ENCODE measurements around the gene AFF1. TPM values are rescaled to one million over a fixed set of nuclear protein-coding genes. Genes with fewer than 3 reads are reported as not detected.

The AFF1 gene
- total RNA-seq, 1 experiment from 2014 or later: 23.9 TPM

DNA sequence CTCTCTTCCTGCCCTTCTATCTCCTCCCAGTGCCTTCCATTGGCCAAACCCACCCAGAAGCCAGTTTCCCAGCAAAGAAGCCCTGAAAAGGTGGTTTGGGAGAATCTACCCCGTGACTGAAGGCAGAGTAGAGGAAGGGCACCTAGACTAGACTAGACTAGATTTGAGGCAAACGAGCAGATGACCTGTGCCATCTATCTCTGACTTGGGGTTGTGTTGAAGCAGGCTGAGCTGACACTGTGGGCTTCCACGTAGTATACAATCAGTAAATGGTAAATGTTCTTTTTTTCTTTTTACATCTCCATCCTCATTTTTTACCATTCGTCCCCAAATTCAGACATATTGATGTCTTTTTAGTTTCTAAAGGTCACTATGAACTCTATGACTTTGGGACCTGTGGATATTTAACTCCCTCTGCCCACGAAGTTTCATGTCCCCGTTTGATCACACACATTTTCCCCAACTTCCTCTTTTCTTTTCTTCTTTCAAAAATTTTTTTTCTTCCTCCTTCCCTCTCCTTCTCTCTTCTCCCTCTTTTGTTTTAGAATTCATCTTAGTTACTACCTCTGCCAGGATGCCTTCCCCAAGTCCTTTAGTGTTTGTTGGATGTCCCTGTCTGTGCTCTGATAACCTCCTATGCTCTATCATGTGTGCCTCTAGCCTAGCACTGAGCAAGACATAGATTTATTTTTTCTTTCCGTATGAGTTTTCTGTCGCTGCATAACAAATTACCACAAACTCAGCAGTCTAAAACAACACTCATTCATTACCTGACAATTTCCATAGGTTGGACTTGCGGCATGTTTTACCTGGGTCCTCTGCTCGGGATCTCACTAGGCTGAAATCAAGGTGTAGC is 6.2 kb upstream of the AFF1 start:
- ATAC-seq: no peak
- H3K27ac ChIP-seq (ENCODE audit: low read length): no peak overlapping the region
- in situ Hi-C loops (cut with HindIII; ENCODE audit: low pct_unique_long_range_greater_than_20kb, low sequenced_read_pairs) (no loop called here), intact Hi-C loops (cut with micrococcal nuclease; ENCODE audit: unreplicated experiment) (loop anchor here (10.0 kb wide), 1 partner anchor 306 kb away; no protein-coding TSS in a partner anchor)
- BruUV-seq (replicated peaks): no TSS peak
- no peaks in the 10 kb centered on the region for H3K27me3 ChIP-seq (ENCODE audit: control insufficient read depth, insufficient read depth, low read length)
- CTCF ChIA-PET: no interaction called here
- POLR2A ChIA-PET: no interaction called here
- TF ChIP-seq CTCF (IDR thresholded peaks at IDR 0.05): no peak
- no peak for TF ChIP-seq TCF7L2 (IDR thresholded peaks at IDR 0.05; ENCODE audit: low read depth, low read length)
- TF ChIP-seq REST (IDR thresholded peaks at IDR 0.05; ENCODE audit: insufficient read depth in 1 of 2, low read depth in 2 of 2, low read length in 1 of 2): no peak
- no peak for TF ChIP-seq SIN3A (IDR thresholded peaks at IDR 0.05; ENCODE audit: borderline replicate concordance, insufficient read depth, low read depth, low read length)
- no peak for TF ChIP-seq POLR2AphosphoS5 (IDR thresholded peaks at IDR 0.05; ENCODE audit: low read depth, low read length)
- no peaks in the 10 kb centered on the region; the same call in 1 of the 2 replicates for H3K36me3 ChIP-seq (ENCODE audit: control insufficient read depth, insufficient read depth, low read length)
- no peaks in the 10 kb centered on the region for H3K4me1 ChIP-seq (ENCODE audit: control insufficient read depth, insufficient read depth, low read length)
- DNase-seq (ENCODE audit: low read depth, low spot score): no peak
- H3K4me3 ChIP-seq (ENCODE audit: low read depth in 2 of 2, low read length in 2 of 2): no peak overlapping the region
- H3K9me3 ChIP-seq (ENCODE audit: control insufficient read depth, insufficient read depth, low read depth, low read length): no peaks in the 10 kb centered on the region

- intact Hi-C loops (cut with micrococcal nuclease; ENCODE audit: unreplicated experiment): loop anchor here (2.0 kb wide), 1 partner anchor 73 kb away; no protein-coding TSS in a partner anchor
- POLR2A ChIA-PET: interaction anchor here (0.9 kb wide), 1 partner anchor 72 kb away, joined by 4 read pairs; no protein-coding TSS in a partner anchor
- in situ Hi-C loops (cut with HindIII; ENCODE audit: low pct_unique_long_range_greater_than_20kb, low sequenced_read_pairs): no loop called here
Observed at GRCh38 chr4:86934147-86934770, 552 bp upstream of the AFF1 start.

More at GRCh38 chr4:86934147-86934770, 552 bp upstream of the AFF1 start:
- Histone ChIP-seq H3K27me3 (ENCODE audit: control insufficient read depth, insufficient read depth, low read length) (no peaks in the 10 kb centered on the region), H3K27ac (ENCODE audit: low read length) (peak overlapping the region; percentile 94), H3K4me1 (ENCODE audit: control insufficient read depth, insufficient read depth, low read length) (peaks cover 8% of the 10 kb centered on the region; the same call in 1 of the 2 replicates), H3K9me3 (ENCODE audit: control insufficient read depth, insufficient read depth, low read depth, low read length) (no peaks in the 10 kb centered on the region), H3K36me3 (ENCODE audit: control insufficient read depth, insufficient read depth, low read length) (no peaks in the 10 kb centered on the region; the same call in none of the 2 replicates), H3K4me3 (ENCODE audit: low read depth in 2 of 2, low read length in 2 of 2) (peak overlapping the region; percentile 73 to 90)
- BruUV-seq (replicated peaks): TSS peak; percentile 78
- CTCF ChIA-PET: interaction anchor here (0.7 to 1.8 kb wide), 3 partner anchors 11 to 280 kb away, joined by 3 to 8 read pairs (median 5); no protein-coding TSS in a partner anchor
- DNase-seq (ENCODE audit: low read depth, low spot score): no peak
- ATAC-seq: no peak
- TF ChIP-seq SIN3A (IDR thresholded peaks at IDR 0.05; ENCODE audit: borderline replicate concordance, insufficient read depth, low read depth, low read length) (no peak), TCF7L2 (IDR thresholded peaks at IDR 0.05; ENCODE audit: low read depth, low read length) (no peak), POLR2AphosphoS5 (IDR thresholded peaks at IDR 0.05; ENCODE audit: low read depth, low read length) (no peak), CTCF (IDR thresholded peaks at IDR 0.05) (no peak), REST (IDR thresholded peaks at IDR 0.05; ENCODE audit: insufficient read depth in 1 of 2, low read depth in 2 of 2, low read length in 1 of 2) (no peak)

Data from Panc1 (cell line).